Raji (cell line): ENCODE results near the gene IL16.

Source experiments
- POLR2A ChIP-seq: IDR thresholded peaks from 2 replicates; pipeline ENCODE4 v1.6.1; 2011; ENCODE audit warnings: low read depth, low read length, control low read depth; ENCODE audit not compliant: insufficient read depth

Gene IL16

GRCh38 chr15:81334768-81335435 is 138.2 kb downstream of the IL16 start:
- no peak for TF ChIP-seq POLR2A

GRCh38 chr15:81335631-81336030 is 139.0 kb downstream of the IL16 start:
- no peak for TF ChIP-seq POLR2A

DNA sequence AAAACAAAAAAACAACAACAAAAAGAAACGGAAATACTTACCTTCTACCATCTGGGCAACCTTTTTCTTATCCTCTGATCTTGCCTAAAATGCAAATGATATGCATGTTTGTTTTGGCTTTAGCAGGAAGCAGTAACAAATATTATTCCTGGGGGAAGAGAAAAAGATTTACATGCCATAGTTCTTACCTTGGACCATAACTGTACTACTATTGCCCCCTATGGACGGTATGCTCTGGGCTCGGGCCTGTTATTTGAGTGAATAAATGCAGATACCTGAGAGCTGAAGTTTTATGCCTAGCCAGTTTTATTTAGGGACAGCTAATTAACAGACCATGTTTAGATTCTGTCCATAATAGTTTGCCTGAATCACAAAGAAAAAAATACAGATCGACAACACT is 139.9 kb downstream of the IL16 start:
- TF ChIP-seq POLR2A: no peak

GRCh38 chr15:81337241-81337640 is 140.6 kb downstream of the IL16 start:
- TF ChIP-seq POLR2A: no peak

DNA sequence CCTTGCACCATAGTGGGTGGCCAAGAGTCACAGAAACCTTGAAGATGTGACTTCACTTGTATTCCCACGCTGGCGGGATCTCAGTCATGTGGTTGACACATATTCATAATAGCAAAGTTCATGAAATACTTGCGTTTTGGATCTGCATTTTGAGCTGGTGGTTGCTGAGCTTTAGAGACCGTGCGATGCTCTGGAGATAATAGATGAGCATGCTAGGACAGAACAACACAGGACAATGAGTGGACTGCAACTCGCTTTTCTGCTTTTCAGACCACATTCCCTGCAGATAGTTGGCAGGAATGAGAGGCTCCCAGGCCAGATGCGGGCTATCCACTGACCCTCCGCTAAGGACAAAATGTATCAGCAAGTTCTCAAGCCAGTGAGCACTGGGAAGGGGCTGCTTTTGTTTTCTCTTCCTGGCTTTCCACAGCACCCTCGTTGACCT is 141.1 kb downstream of the IL16 start:
- no peak for TF ChIP-seq POLR2A

GRCh38 chr15:81338170-81339007 is 141.7 kb downstream of the IL16 start:
- no peak for TF ChIP-seq POLR2A

GRCh38 chr15:81339321-81339720 is 142.6 kb downstream of the IL16 start:
- TF ChIP-seq POLR2A: no peak

DNA sequence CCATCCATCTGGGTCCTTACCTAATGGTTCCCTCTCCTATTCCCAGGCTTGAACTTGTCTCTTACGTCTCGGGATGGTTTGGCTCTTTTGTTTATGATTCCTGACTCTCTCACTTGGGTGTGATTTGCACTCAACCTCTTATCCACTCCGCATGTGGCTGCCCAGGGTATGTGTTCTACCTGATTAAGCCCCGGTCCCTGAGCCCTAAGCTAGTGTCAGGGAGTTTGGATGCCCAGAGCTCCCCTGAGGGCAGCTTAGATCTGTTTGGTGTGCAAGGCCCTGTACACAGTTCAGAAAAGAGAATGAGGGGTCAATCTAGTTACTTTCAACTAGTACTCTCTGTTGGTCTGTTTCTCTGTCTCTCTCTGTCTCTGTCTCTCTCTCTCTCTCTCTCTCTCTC is 143.2 kb downstream of the IL16 start:
- no peak for TF ChIP-seq POLR2A

DNA sequence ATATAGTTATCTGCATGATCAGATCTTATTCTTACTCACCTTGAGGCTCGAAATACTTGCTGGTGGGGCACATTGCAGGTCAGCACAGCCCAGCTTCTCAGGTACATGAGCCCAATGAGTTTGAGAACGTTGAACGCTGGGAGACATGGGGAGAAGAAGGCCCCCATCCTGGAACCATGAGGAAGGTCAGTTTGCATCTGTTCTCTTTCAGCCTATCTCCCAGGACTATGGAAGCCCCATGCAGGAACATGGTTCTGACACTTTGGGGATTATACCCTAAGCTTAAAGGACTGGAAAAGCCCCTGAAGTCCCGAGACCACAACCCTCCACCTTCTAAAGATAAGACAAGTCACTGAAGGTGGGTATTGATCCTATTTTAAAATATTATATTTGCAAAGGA is 144.7 kb downstream of the IL16 start:
- TF ChIP-seq POLR2A: no peak

- TF ChIP-seq POLR2A: no peak
These were observed 146.7 kb downstream of the IL16 start for GRCh38 chr15:81343371-81343770.

DNA sequence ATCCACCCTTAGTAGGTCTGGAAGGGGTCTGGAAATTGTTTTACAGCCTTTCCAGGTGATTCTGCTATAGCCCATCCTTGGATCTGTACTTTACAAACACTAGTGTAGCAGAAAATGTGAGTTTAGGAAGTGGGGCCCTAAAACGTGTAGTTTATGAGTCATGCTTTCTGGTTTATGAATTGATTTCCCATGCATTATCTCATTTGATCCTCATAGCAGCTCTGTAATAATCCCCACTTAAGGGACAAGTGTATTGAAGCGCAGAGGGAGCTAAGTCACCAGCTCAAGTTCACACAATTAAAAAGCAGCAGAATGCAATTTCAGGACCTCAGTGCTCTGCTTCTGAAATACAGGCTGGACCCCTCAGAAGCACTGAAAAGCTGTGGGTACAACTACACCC is 149.9 kb downstream of the IL16 start:
- no peak for TF ChIP-seq POLR2A

DNA sequence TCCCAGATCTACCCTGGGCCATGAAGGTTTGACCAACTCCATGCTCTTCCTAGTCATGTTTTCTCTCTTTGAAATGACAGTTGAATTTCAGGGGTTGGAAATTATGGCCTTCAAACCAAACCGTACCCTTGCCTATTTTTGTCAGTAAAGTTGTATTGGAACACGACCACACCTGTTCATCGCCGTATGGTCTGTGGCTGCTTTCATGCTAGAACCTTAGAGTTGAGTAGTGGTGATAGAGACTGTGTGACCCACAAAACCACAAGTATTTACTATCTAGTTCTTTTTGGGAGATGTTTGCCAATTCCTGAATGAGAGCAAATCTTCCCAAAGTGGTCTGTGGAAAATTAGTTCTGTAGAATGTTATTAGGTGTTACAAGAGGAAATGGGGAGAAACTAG is 151.2 kb downstream of the IL16 start:
- no peak for TF ChIP-seq POLR2A

DNA sequence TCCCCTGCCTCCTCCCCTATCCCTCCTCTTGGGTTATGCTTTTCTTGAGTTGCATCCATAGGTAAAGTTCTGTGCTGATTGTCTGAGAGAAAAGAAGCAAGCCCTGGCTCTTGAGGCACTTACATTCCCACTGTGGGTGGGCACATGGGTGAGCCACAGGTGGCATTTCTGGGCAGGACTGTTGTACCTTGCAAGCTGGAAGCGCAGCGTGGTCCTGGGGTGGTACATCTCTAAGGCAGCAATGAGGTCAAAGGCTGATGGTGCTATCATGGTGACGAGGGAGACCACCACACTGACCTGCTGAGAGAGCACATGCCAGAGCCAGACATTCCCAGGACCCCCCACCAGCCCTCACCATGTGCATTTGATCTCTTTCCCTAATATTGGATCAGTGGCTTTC is 152.6 kb downstream of the IL16 start:
- TF ChIP-seq POLR2A: no peak

DNA sequence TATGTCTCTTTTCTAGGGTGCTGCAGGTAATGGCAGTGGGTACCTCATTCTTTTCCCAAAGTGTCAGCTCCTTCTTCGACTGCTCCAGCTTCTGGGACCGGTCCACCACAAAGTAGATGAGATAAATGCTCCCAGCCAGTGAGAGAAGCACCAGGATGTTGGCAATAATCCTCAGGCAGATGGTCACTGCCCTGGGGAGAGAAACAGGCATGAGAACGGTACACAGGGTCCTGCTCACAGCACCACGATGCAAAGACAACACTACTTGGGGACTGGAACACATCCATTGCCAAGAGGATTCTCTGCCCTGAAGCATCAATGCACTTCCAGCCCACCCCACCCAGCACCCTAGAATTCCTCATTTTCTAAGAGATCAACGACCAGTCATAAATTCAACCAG is 155.0 kb downstream of the IL16 start:
- TF ChIP-seq POLR2A: no peak

DNA sequence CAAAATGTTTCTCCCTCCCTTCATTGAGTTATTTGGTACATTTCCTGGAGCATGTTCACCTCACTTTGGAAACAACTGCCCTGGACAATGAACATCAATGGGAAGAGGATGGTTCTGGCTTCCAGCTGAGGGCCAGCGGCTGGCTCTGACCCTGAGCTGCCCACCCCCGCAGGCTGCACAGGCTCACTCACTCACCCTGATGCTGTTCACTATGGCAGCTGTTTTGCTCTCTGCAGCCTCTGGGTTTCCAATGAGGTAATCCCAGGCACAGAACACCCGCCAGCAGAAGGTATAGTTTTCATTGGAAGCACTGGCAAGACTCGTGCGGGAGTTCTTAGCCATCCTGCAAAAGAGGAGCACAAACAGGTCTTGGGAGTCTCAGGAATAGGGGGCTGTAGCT is 159.6 kb downstream of the IL16 start:
- TF ChIP-seq POLR2A: no peak

DNA sequence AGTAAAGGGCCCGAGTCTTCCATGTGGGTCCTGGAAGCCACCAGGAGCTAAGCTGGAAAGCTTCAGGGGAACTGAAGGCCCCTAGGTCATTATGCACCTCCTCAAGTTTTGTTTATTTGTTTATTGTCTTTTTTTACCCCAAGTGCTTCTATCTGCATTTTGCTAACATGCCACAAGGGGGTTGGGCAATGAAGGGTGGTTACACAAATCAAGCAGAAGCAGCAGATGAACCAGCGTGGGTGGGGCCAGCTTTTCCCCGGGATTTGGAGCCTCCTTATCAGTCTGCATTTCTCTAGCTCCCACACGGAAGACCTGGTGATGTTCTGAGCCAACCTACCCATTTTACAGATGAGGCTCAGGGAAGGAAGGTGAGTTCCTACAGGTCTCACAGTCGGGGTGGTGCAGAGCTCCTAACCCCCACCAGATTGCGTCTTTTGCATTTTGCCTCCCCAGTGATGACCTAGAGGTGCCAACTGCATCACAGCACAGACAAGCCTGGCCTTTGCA is 160.6 kb downstream of the IL16 start:
- TF ChIP-seq POLR2A: no peak
